Globus pallidus (tissue), 1 donor: ENCODE results near the gene ACOX1.
A peak's percentile ranks its signal among the peaks of the same experiment; 100 is the strongest.

ENCODE experiments used
- DNase-seq: peaks from one replicate; pipeline ENCODE4 v3.0.0-alpha.2; 2015; ENCODE audit warnings: low spot score

ACOX1 gene

DNA sequence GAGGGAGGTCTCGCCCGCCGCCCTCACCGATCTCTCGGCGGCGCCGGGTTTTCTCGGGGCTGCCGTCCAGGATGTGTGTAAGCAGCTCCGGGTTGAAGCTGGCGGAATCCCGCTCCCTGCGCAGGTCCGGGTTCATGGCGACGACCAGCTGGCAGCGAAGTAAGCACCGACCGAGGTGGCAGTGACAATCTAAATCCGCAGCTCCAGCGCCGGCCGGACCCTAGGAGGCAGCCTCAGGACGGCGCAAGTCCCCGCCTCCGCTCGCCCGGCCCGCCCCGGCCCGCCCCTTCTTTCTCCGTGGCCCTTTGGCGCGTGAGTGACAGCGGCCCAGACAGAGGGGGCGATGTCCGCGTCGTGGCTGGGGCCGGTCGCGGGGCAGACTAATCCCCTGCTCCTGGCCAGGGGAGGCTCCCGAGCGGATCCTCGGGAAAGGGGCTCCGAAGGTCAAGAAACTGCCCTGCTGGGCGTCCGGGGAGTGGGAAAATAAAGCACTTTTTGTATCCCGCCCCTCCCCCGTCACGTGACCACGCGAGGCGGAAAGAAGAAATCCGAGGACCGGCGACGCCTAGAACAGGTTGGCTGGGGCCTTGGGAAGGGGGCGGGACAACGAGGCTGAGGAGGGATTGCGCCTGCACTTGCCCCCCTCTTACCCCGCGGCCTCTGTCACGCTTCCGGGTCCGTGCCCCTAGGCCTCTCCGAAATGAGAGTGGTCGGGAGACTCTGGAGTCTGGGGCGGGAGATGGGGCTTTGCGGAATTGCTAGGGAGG, at the start of gene ACOX1, which contains the start of gene TEN1:
TSS of gene ACOX1 (minus strand) at position 229 of the 767 bp plus-strand sequence. CDS start at position 136, 93 bp downstream.
TSS of gene TEN1 (plus strand) at position 303 of the 767 bp plus-strand sequence. CDS start 6,953 bp downstream, outside the sequence.
- DNase-seq = peak; percentile 97

DNA sequence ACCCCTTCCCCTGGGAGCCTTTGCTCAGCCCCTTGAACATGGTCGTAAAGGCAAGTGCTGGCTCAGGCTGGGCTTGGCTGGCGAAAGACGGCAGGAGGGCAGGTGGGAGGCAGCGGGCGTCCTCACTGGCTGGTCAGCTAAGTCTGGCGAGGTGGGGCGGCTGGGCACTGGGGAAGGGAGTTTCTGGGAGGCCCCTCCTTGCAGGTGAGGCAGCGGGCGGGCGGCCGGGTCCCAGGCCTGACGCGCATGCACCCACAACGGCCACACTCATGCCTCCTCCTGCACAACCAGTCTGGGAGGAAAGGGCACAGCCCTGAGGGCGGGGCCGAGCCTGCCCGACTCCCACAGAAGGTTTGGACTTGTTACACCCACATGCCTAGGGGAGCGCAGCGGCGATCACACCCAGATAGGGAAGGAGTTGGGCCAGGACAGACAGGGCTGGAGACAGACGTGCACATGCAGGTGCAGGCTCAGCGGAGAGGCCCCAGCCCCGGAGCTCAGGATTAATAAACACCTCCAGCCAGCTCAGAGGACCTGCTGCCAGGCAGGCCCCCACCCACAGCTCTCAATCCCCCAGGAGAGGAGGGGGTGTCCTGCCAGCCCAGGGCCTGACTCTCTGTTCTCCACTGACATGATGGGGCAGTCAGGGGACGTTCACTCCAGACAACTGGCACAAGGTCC, 48.3 kb upstream of the ACOX1 start, which contains the start of gene EVPL:
TSS of gene EVPL (minus strand) at position 148 of the 681 bp plus-strand sequence. CDS start at position 40, 108 bp downstream.
- DNase-seq = no peak

DNA sequence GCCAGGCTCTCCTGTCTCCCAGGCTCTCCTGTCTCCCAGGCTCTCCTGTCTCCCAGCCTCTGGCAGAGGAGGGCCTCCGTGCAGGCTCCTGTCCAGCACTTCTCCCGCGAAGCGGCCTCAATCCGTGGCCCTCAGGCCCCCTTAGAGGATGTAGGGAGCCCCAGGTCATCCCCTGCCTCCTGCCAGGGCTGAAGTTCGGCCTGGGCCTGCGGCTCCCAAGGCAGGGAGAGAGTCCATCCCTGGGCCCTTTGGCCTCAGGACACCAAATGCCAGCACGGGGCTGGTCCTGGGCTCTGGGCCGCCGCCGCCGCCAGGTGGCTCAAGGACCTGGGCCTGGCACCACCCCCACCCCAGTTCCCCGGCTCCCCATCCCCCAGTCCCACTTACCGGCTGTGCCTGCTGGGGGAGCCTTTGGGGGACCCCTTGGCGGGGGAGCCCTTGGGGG, 47.8 kb upstream of the ACOX1 start:
- no peak for DNase-seq

DNA sequence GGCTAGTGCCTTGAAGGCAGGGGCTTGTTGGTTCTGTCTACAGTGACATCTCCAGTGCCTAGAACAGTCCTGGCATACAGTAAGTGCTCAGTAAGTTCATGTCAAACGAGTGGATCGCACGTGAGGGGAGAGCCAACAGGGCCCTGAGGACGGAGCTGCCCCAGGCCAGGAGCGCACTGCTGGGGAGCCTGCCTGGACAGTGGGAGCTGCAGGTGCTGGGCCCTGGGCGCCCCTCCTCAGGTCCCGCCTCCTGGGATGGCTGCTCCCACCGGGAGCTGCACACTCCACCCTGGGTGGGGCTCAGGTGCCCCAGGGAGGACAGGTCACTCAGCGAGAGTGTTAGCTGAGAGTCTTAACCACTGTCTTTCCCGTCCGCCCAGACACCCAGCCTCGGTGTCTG, 46.3 kb upstream of the ACOX1 start:
- DNase-seq = no peak

DNA sequence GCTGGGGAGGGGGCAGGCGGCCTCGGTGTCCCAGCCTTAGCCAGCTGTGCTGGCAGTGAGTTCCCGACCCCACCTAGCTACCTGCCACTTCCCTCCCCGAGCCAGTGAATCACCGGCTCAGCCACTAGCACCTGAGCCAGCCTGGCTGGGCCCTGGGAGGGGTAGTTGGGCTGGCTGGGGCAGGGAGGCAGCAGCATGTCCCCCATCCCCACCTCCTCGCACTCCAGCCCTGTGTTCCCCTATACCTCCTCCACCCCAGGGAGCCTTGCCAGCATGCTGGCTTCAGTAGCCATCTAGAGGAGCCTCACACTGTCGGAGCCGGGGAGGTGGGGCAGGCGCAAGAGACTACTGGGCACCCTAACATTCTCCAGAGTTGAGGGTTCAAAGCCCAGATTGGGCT, 45.4 kb upstream of the ACOX1 start:
- DNase-seq = no peak

DNA sequence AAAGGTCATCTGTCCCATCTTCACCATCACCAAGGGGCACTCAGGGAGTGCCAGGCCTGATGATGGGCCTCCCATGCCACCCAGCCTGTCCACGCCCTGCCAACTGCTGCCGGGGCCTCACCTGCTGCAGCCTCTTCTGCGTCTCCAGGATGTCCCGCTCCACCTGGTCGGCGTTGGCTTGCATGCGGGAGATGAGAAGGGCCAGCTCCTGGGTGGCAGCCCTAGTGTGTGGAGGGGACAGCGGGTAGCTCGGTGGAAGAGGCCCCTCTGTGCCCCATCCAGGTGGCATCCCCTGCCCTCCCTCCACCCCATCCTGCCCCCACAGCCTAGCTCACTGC, 44.9 kb upstream of the ACOX1 start:
- DNase-seq = no peak

DNA sequence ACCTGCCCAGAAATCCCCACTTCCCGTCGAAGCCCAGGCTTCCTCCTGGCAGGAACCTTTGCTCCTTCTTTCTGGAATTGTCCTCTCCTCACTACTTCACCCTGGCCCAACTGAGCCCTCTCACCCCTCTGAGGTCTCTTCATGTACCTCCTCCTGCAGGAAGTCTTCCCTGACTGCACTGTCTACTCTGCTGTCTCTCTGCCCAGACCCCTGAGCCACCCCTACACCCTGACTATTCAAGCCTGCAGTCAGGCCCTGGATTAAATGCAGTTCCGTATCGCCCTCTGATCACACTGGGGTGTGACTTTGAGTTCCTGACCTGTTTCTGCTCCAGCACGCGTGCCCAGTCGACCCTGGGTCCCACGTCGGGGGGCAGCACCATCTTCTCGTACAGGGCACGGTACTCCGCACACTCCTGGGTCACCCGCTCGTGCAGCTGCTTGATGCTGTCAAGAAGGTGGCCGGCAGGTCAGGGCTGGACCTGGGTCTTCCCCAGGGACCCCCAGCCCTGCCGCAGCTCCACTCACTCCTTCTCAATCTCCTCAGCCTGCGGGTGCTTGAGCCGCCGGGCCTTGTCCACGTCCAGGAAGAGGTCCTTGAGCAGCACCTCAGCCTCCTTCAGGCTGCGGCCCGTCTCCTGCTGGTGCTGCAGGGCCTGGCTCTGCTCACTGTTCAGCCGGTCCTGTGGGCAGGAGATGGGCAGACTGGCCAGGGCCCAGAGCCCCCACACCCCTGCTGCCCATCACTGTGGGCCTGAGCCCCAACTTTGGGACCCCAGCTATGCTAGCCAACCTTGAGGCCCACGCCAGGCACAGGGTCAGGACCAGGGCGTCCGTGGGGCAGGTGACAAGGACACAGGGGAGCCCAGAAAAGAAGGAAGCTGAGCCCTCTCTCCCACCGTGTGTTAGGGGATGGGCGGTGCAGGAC, 44.3 kb upstream of the ACOX1 start:
- DNase-seq = no peak

DNA sequence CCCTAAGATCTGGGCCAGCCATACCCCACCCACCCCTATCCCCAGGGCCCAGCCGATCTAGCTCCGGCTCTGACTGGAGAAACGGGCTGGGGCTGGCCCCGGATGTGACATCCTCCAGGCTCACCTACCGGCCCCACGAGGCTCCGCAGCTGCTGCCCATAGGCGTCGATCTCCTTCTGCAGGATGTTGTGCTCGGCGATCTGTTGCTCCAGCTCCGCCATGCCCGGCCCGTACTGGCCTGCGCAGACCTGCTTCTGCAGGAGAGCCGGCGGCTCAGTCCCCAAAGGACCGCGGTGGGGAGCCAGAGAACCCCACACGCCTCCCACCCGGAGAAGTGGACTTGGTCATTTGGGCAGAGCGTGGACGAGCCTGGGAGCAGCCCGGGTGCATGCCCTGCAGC, 43.3 kb upstream of the ACOX1 start:
- DNase-seq = no peak

DNA sequence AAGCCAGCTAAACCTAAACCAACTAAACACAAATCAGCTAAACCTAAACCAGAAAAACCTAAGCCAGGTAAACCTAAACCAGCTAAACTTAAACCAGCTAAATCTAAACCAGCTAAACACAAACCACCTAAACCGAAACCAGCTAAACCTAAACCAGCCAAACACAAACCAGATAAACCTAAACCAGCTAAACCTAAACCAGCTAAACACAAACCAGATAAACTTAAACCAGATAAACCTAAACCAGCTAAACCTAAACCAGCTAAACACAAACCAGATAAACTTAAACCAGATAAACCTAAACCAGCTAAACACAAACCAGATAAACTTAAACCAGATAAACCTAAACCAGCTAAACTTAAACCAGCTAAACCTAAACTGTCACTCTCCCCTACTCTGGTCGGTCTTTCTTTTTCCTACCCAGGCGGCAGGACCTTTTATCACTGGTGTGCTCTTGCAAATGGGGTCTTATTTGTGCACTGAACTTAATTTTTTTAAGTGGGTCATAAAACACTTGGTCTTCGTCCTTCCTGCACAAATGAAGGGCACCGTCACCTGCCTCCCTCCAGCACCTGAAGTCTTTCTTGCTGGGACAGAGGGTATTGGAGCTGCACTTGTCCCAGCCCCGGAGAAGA, 41.0 kb upstream of the ACOX1 start:
- DNase-seq = no peak

DNA sequence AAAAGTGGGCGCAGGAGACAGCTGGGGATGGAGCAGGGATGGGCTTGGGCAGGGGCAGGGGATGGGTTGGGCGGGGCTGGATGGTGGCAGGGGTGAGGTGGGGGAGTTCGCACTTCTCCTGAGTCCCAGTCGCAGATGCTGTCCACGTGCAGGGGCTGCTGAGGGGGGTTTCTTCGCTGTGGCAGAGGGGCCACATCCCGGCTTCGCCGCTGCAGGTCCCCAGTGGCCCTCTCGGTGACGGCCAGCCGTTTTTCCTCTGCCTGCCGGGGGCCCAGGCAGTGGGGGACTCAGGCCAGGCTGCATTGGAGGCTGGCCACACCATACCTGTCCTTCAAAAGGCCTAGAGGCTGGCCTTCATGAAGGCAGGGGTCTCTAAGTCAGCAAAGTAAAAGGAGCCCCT, 39.8 kb upstream of the ACOX1 start:
- DNase-seq = no peak

DNA sequence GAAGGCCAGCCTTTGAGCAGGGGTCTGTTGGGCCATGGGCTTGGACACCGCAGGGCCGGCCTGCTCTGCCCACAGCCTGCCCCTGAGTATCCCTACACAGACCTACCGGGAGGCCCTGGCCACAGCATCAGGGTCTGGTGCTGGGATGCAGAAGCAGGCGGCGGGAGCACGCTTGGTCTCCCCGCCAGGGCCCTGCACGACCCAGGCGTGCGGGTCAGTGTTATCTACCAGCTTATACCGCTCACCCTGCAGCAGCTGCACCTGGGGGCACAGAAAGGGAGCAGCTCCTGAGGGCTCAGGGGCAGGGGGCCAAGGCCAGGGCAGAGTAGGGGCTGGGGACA, 39.3 kb upstream of the ACOX1 start:
- DNase-seq = no peak

DNA sequence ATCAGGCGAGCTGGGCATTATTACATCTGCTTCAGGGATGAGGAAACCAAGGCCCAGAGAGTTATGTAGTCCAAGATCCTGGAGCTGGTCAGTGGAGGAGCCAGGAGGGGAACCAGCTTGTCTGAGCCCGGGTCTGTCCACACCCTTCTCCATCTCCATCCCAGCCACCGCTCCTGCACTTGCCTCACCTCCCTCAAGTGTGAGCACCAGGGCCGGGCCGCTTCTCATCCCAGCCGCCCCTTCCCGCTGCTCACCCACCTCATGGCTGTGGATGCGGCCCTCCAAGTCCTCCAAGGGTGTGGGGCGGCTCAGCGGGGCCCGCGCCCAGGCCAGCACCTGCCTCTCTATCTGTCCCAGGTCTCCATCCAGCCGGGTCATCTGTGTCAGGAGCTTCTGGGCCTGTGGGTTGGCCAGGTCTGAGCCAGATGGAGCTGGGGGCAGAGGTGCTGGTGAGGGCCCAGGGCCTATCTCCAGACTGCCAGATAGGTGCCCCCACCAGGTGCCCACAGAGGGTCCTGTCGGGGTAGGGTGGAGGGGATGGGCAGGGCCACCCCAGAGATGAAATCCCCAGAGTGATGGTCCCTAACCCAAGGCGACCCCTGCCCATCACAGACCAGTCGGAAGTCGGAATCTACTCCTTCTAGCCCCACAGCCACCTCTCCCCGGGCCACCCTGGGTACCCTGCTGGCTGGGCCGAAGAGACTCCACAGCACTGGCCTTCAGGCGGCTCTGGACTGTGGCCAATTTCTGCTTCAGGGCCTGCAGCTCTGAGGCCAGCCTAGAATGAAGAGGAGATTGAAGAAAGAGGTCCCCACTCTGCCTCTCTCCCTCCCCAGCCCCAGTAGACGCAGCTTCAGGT, 38.7 kb upstream of the ACOX1 start:
- DNase-seq = no peak

DNA sequence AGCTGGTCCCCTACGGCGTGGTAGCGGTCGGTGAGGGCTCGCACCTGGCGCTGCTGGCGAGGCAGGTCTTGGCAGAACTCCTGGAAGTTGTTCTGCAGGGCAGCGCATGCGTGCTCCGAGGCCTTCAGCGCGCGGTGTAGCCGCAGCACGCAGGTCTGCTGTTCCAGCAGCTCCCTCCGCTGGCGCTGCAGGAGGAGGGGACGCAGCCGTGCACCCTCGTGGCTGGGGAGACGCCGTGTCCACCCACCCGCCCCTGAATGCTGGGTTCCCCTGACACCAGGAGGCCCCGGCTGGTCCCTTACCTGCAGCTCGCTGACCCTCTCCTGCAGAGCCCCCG, 35.9 kb upstream of the ACOX1 start:
- no peak for DNase-seq

DNA sequence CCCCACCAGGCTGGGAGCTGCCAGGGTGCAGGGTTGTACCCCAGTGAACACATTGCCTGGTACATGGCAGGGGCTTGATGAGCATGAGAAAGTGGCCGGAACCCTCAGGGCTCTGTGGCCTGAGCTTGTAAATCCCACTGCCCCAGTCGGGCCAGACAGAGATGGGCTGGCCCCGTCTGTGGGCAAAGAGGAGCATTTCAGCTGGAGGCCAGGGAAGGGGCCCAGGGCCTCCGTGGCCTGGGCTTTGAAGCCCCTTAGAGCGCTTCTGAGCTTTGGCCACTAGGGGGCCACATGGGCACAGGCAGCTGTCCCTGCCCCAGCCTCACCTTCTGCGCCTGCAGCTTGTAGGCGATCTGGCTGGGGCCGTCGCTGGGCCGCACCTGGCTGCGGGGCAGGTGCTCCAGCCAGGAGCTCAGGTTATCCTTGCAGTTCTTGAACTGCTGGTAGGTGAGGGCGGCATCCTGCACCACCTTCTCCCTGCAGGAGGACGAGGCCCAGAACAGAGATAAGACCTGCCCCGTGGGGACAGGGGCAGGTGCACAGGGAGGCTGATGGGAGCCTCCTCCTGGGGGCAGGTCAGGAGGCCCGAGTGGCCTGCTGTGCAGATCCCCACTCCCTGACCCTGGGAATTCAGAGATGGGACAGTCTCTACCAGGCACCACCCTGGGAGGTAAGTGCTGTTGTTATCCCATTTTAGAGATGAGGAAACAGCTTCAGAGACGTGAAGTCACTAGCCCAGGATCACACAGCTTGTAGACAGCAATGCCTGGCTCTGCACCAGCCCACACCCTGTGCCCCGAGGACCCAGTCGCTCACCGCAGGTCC, 35.3 kb upstream of the ACOX1 start:
- peak; percentile 40 for DNase-seq

DNA sequence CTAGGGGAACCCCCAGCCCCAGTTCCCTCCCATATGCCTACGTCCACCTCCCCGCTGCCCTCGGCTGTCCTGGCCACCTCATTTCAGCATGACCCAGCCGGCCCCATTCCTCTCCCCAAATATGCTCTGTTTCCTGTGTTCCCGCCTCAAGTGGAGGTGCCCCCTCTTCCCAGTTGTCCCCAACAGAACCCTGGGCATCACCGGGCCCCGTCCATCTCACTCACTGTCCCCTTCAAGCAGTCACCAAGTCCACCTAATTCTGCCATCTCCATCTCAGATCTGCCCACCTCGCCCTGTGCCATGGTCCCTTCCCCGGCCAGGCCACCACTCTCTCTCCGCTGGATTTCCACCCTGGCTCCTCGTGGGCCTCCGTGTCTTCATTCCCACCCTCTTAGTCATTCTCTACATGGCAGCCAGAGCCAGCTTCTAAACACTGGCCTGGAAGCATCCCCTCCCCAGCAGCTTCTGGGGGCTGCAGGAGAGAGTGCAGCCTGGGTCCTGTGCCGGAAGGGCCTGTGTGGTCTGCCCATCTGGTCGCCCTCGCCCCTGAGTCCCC, 34.5 kb upstream of the ACOX1 start:
- no peak for DNase-seq

DNA sequence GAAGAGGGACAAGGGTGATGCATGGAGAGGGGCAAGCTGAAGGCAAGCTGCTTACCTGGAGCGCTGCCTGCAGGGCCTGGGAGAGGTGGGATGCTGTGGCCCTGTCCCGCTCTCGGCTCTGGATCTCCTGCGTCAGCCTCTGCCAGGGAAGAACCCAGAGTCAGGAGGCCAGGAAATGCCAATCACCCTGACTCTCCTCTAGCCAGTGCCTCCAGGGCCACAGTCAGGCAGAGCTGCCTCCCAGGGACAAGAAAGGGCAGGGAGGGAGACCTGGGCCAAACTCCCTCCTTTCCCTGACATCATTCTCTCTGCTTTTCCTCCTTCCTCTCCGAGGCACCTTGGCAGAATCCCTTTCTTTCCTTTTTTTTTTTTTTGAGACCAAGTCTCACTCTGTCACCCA, 33.0 kb upstream of the ACOX1 start:
- no peak for DNase-seq

DNA sequence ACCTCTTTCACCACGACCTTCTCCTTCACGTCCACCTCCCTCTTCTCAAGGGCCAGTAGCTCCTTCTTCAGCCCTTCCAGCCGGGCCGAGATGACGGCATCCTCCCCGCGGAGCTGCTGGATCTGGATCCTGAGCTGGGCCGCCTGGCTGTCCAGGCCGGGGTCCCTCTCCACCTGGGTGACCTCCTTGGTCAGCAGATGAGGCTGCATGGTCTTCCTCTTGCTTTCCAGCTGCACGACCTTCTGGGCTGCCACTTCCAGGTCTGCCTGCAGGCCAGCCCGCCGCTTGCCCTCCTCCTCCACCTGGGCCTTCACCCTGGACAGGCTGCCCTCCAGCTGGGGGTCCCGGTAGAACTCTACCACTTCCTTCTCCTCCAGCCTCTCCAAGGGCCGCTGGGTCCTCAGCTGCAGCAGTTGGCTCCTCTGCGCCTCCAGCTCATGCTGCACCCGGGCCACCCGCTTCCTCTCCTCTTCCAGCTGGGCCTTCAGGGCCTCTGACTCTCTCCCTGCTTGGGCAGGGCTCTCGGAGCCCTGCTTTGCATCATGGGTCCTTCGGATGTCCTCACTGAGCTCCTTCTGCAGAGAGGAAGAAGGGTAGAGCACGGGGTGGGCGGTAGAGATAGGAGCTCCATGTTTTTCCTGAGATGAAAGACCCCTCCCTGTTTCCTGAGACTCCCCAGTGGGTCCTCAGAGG, 31.1 kb upstream of the ACOX1 start:
- no peak for DNase-seq

DNA sequence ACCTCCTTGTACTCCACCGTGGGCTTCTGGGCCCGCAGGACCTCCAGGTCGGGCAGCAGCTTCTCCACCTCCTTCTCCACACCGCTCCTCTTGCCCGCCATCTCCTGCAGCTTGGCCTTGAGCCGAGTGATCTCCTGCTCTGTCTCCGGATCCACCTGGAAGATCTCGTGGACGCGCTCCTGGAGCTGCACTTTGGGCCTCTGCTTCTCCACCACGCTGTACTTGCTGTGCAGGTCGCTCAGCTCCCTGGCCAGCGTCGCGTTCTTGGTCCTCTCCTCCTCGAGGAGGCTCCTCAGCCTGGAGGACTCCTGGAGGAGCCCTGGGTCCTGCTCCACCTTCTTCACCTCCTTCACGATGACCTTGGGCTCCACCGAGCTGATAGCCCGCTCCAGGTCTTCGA, 30.5 kb upstream of the ACOX1 start:
- no peak for DNase-seq
